Stimulated activated CD8-positive, alpha-beta memory T cell treated with anti-CD3 and anti-CD28 coated beads, Interleukin-12 subunit alpha, Interleukin-12 subunit beta, amount 100 ng/mL, for 1 hour (primary cell): Measurements from ENCODE around the gene SSU72.
"Not testable (repeated sequence)": the region's sequence is repeated elsewhere in the genome, so short reads cannot be mapped to it uniquely, and the experiment has no call there.

Source experiments
- DNase-seq: peaks from one replicate; pipeline ENCODE4 v3.0.0-alpha.2; 2020; ENCODE audit warnings: low read depth

The SSU72 gene

GRCh38 chr1:1540818-1541628 lies 33.6 kb downstream of the SSU72 start:
- no peak for DNase-seq

GRCh38 chr1:1540090-1540817 lies 34.4 kb downstream of the SSU72 start, which contains the start of gene TMEM240:
Gene TMEM240, minus strand, starts transcription at chr1:1540624. Its CDS starts 278 bp downstream, at chr1:1540346.
- DNase-seq, result peak; percentile 16

- no peak for DNase-seq
These were observed 35.2 kb downstream of the SSU72 start for GRCh38 chr1:1539310-1540089.

- no peak for DNase-seq
These were observed 35.7 kb downstream of the SSU72 start for GRCh38 chr1:1538989-1539309.

- no peak for DNase-seq
These were observed 36.3 kb downstream of the SSU72 start for GRCh38 chr1:1538334-1538733.

GRCh38 chr1:1537626-1538250 lies 36.9 kb downstream of the SSU72 start:
- no peak for DNase-seq

- DNase-seq, result no peak
These were observed 37.6 kb downstream of the SSU72 start for GRCh38 chr1:1536938-1537546.

GRCh38 chr1:1536019-1536937 lies 38.4 kb downstream of the SSU72 start:
- no peak for DNase-seq

GRCh38 chr1:1535201-1536018 lies 39.3 kb downstream of the SSU72 start:
- no peak for DNase-seq

GRCh38 chr1:1534401-1535154 lies 40.1 kb downstream of the SSU72 start:
- DNase-seq, result no peak

GRCh38 chr1:1533894-1534291 lies 40.8 kb downstream of the SSU72 start:
- DNase-seq, result not testable (repeated sequence)

GRCh38 chr1:1533176-1533893 lies 41.3 kb downstream of the SSU72 start:
- not testable (repeated sequence) for DNase-seq

- DNase-seq, result no peak
These were observed 42.7 kb downstream of the SSU72 start for GRCh38 chr1:1531947-1532346.

- no peak for DNase-seq
These were observed 44.7 kb downstream of the SSU72 start for GRCh38 chr1:1529936-1530335.

GRCh38 chr1:1529321-1529720 lies 45.3 kb downstream of the SSU72 start:
- DNase-seq, result no peak

GRCh38 chr1:1528301-1529267 lies 46.1 kb downstream of the SSU72 start:
- DNase-seq, result no peak
